ENCODE data around the gene KCNQ1. TPM values are rescaled to one million over a fixed set of nuclear protein-coding genes. Genes with fewer than 3 reads are reported as not detected.

The KCNQ1 gene
- total RNA-seq, 1 experiment from 2014 or later, result not detected

DNA sequence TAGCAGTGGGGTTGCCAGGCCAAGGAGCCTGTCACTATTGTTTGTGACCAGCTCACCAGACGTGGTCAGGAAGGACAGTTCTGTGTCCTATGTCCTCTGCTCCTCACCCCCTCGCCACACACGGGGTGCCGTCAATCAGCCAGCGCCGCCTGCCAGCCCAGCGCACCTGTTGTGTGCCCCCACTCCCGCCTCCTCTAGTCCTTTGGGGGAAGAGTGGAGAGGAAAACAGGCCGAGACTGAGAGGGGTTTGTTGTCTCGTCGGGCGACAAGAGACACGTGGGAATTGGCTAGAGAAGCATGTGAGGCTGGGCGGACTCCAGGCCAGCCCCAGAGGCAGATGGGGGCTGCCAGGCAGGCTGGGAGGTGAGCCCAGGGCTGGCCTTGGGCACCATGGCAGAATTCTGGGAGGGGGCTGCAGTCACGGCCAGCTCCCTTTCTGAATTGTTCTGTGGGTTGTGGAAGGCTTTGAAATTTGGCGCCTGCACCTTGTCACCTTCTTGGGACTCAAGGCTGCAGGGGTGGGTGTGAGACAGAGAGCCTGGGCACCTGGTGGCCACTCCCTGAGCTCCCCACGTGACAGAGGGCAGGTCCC, 258.1 kb downstream of the KCNQ1 start:
- DNase-seq (ENCODE audit: extremely low read depth, low read depth), result no peak

DNA sequence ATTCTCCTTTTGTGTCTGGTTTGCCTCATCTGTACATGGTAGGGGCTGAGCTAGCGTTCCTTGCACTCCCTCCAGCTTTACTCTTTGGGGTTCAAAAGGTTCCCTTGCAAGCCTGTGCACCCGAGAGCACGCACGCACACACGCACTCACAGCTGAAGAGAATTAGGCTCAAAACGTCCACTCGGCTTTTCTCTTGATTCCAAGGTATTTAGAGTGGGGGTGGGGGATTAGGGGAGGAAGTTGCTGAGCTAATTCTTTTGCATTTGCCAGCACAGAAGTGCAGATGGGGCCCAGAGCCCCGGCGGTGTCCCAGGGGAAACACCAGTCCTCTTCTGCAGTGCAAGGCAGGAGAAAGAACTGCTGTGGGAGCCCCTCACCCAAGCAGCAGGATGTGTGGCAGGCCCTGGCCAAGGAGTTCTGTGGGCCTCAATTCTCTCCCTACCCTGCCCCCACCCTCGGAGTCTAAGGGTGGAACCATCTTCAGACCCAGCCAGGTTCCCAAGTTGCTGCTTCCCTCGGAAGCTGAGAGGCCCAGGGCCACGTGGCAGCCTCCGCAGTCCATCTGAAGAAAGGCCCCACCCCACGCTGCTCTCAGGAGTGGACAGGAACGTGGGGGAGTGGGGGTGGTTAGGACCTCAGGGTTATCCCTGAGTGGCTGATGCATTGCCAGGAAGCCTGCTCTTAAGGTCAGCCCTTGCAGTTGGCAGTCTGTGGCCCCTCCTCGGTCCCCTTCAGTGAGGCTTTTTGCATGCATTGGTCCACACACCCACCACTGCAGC, 258.7 kb downstream of the KCNQ1 start:
- DNase-seq (ENCODE audit: extremely low read depth, low read depth), result no peak

DNA sequence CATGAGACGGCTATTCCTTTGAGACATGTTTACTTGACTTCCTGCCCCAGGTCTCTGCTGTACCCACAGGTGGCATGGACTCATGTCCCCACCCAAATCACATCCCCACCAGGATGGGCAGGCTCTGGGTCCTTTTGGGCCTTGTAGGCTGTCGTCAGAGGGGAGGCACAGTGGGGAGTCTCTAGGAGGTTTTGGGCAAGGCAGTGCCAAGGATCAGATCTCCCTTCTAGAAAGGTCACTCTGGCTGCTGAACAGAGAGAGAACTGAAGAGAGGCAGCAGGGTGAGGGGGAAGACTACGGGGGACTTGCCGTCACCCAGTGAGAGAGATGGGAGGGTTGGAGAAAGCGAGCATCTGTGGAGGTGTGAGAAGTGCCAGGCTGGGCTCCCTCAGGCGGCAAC, 259.5 kb downstream of the KCNQ1 start:
- no peak for DNase-seq (ENCODE audit: extremely low read depth, low read depth)

DNA sequence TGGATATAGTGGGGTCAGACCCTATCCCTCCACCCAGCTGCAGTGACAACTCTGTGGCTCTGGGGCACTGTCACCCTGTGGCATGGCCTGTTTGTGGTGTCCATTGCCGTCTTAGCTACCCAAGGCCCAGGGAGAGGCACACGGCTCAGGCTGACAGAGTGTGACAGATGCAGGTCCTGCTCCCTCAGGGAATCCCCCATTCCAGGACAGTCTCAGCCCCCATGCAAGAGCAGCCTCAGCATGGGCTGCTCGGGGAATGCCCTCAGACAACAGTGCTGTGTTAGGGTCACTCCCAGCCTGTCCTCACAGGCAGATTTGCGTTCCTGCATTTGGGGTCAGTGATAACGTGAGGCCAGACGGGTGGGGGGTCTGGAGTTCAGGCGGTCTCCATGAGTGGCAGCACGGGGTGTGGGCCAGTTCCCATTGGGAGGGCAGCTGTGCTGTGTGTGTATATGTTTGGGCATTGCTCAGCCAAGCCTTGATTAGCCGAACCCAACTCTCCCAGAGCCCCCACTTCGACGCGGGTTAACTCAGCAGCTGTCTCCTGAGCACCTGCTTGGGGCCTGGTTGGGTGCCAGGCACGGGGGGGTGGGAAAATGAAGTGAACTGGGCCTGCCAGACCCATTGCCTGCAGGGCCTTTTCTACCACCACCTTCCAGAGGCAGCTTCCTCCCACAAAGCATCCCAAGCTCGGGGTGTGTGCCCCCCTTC, 260.2 kb downstream of the KCNQ1 start:
- no peak for DNase-seq (ENCODE audit: extremely low read depth, low read depth)

DNA sequence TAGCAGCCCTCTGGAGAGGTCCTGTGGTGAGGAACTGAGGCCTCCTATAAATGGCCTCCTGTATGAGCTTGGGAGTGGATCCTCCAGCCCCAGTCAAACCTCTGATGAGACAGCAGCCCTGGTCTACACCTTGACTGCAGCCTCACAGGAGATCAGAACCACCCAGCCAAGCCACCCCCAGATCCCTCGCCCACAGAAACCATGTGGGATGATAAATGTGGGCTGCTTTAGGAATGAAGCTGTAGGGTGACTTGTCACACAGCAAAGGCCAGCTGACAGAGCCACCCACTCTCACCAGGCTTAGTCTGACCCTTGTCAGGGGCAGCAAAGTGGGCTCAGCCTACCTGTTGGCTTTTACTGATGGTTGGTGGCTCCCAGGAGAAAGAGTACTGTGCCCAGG, 261.5 kb downstream of the KCNQ1 start:
- DNase-seq (ENCODE audit: extremely low read depth, low read depth), result no peak

DNA sequence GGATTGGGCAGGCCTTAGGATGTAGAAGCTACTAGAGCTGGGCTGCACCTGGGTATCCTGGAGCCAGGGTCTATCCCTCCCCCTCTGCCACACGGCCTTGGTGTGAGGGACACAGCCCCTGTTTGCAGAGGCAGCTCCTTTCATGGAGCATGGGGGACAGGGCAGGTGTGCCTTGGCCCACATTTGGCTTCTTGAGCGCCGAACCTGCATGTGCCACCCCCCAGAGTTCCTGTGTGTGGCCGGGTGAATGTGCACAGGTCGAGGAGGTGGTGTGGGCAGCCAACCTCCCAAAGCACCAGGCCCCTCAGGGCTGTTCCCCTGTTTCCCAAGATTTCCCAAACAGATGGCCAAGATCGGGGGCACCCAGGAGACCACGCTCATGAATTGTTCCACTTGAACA, 262.9 kb downstream of the KCNQ1 start:
- DNase-seq (ENCODE audit: extremely low read depth, low read depth), result no peak

DNA sequence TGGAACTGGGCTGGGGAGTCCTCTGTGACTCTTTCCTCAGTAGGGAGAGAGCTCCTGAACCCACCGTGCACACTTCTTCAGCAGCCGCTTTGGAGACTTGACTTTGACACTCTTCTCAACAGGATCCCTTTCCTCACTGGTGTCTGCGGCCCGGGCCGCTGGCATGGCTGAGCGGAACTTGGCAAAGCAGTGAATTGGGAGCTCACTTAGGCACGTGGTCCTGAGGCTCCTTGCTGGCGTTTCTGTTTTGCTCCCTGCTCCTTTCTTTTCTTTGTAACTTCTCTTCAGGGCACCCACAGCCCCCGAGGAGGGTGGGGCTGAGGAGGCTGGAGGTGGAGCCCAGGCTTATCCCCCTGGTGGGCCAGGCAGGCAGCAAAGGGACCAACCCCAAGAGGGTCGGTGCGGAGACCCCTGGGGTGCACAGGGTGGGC, 263.4 kb downstream of the KCNQ1 start:
- DNase-seq (ENCODE audit: extremely low read depth, low read depth), result no peak

DNA sequence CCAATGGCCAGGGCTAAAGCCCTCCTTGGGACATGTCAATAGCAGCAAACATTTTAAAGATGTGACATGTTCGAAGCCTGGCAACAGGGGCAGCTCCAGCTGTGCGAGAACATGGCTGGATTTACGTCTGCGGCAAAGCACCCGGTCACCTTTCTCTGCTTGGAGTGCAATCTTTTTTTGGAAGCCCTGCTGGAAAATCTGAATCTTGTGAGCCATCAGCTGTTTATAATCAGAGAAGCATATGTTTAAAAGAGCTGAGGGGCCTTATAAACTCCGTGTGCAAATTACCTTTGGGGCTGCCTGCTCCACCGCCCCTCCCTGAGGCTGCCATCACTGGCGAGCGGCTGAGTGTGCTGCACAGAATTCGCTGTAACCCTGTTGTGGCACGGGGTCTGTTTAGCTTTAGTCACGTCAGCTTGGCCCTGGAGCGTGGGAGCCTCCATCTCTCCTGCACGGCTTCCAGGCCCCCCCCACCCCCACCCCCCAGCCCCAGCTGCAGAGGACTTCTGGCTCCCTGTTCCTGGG, 264.0 kb downstream of the KCNQ1 start:
- no peak for DNase-seq (ENCODE audit: extremely low read depth, low read depth)

DNA sequence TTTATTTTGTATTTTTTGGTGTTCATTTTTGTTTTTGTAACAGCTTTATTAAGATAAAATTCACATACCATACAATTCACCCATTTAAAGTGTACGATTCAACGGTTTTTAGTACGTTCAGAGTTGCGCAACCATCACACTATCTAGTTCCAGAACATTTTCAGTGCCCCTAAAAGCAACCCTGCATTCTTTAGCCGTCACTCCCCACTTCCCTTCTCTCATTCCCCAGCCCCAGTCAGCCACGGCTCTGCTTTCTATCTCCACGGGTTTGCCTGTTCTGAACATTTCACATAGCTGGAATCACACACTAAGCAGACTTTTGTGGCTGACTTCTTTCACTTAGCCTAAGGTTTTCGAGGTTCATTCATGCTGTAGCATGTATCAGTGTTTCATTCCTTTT, 264.6 kb downstream of the KCNQ1 start:
- no peak for DNase-seq (ENCODE audit: extremely low read depth, low read depth)

DNA sequence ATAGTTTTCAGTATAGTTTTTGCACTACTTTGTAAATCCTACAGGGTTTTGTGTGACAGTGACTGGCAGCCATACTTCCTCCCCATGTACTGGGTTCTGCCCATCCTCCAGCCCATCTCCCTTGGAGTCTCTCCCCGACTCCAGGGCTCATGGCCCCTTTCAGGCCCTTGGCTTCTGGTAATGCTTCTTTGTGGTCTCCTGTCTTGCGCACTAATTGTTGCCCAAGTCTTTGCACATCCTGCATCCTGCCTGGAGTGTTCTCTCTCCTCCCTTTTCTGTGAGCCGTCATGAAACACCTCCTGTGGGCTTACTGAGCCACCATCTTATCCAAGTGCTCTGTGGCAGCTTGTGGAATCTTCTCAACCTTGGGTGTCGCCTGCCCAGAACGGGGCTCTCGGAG, 266.4 kb downstream of the KCNQ1 start:
- DNase-seq (ENCODE audit: extremely low read depth, low read depth), result no peak

DNA sequence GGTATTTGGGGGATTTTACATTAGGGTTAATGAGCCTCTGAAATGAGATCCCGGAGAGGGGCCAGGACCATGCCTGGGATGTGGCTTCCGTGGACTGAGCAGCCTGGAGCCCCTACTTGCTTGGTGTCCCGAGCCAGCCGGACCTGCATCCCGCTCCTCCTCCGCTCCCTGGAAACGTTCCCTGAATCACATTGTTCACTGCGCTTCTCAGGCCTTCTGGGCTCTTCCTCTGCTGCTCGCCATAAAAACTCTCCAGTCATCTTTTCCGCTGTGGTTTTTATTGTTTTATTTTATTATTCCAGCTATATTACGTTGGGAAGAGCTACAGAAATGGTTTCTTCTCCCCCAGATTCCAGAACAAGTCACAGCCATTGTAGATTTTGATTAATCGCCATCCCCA, 268.3 kb downstream of the KCNQ1 start:
- DNase-seq (ENCODE audit: extremely low read depth, low read depth), result no peak

DNA sequence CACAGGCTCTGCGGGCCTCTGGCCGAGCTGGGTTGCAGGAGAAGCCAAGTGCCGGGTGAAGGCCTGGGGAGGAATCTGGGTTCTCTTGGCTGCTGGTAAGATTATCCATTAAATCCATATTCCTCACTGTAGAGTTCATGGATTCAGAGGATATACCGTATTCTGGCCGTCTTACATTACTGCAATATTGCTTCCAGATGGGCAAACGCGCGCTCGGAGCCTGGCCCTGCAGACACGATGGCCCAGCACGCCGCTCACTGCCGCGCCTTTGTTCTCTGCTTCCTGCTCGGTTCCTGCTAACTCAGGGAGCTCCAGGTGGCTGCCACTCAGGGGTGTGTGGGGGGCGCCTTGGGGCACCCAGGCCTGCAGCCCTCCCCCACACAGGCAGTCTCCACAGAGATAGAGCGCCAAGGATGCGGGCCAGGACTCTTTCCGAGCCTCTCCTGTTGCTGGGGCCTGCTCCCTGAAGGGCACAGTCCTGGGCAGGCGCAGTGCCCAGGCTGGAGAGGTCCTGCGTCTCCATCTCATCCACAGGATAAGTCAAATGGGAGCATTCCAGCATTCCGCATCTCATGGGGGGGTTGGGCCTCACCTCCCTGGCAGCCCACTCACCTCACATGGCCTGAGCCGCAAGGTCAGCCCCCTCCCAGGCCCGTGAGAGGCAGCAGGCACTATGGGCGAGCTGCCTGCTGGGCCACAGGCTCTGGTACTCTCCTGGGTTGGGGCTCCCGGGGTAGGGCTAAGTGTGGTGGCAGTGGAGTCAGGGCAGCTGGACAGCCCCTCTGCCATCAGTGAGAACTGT, 269.1 kb downstream of the KCNQ1 start:
- DNase-seq (ENCODE audit: extremely low read depth, low read depth), result no peak

DNA sequence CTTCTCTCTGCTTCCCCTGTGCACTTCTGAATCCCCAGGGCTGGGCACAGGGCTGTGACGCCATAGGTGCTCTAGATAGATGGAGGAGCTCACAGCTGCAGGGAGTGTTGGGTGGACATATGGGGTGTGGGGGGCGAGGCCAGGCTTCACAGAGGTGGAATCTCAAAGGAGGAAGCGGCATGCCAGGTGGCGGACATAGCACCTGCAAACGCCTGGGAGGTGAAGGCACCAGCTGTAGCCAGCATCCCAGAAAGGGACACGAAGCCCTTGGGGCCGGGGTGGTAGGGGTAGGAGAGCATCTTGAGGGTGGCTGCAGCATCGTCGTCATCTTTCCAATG, 269.6 kb downstream of the KCNQ1 start:
- DNase-seq (ENCODE audit: extremely low read depth, low read depth), result no peak

DNA sequence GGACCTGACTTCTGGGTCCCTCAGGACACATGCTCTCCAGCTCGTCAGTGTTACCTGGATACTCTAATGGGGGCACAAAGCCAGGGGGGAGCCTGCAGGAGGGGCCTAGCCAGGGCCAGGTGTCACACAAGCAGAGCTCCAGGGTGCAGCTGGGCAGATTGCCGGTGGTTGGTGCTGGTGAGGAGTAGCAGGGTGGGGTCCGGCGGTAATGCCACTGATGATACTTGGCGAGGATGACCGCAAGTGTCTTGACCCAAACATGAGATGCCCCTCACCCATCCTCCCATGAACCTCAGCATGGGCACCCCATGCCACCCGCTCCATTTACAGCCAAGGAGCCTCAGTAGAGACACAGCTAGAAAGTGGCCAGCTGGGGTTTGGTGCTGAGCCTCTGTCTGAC, 270.1 kb downstream of the KCNQ1 start:
- no peak for DNase-seq (ENCODE audit: extremely low read depth, low read depth)

DNA sequence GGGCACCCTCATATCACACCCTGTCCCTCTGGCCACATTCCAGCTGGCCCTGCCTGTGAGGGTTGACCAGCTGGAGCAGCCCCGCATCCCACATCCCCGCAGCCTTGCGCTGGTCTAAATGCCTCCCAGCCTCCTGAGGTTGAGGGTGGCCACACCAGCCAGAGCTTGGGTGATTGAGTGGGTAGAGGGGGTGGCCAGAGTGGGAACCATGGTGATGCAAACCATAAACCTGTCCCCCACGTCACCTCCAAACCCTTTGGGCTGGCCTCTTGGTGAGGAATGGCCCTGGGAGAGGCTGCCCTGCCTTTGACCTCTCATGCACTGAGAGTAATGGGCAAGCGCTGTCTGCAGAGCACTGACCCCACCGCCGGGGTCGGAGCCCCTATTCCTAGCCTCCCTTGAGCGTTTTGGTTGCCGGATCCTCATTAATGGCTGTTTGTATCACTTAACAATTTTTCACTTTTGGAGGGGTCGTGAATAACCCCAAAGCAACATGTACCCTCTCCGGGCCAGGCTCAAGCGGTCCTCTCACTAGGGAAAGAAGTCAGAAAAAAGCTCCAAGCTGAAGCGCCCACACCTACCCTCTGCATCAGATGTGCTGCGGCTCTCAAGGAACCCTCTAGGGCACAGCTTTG, 271.0 kb downstream of the KCNQ1 start:
- no peak for DNase-seq (ENCODE audit: extremely low read depth, low read depth)

DNA sequence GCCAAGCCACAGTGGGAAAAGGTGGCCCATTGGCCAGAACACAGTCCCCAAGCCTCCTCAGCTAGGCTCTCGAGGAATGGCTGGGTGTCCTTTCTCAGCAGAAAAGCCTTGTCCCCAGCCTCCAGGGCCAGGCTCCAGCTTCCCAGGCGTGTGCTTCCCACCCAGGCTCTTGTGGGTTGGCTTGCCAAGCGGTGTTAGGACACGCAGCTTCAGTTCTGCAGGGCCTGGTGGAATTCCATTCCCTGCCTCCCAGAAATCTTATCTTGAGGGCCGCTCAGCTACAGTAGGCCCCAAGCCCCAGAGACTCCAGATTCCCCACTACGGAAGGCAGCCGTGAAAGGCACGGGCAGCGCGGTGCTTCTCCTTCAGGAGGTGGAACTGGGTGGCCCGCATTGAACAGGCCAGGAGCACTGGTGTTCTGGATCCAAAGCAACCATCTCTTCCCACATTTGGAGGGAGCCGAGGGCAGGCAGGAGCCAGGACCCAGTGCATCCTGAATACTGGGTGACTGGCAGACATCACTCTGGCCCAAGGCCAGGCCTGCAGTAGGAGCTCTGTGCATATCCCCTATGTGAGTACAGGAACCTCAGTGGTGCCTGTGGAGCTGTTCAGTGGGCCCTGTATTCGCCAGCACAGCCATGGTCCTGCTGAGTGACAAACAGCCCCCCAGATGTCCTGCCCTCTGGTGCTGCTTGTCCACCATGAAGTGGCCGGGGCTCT, 271.7 kb downstream of the KCNQ1 start:
- DNase-seq (ENCODE audit: extremely low read depth, low read depth), result no peak

DNA sequence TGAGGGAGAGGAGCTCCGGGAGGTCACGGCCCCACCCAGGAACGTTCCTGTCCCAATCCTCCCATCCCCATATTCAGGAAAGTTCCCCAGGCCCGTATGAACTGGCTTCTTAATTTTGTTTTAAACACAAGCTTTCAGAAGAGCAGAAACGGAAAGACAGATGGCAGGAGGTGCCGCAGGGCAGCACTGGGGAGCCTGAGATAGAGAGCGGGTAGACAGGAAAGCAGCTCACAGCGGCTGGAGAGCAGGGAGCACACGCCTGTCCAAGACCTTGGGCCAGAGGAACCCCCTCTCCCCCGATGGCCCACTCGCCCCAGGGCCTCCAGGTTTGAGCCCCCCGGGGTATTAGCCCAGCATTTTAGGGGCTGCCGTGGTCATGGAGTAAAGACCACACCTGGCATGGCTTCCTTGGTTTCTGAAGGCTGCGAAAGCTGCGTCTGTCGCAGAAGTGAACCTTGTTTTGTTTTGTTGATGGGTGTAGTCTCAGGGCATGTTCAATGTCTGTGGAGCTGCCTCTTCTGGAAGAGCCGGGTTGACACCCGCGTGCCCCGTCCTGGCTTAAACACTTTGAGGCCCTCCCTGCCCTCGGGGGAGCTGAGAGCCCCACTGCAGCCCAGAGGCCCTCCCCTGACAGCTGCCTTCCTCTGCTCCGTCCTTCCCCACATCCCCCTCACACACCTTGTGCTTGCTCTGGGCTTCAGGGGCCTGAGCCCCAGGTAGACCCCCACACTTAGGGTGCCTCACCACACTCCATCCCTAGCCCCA, 272.9 kb downstream of the KCNQ1 start:
- DNase-seq (ENCODE audit: extremely low read depth, low read depth), result no peak

DNA sequence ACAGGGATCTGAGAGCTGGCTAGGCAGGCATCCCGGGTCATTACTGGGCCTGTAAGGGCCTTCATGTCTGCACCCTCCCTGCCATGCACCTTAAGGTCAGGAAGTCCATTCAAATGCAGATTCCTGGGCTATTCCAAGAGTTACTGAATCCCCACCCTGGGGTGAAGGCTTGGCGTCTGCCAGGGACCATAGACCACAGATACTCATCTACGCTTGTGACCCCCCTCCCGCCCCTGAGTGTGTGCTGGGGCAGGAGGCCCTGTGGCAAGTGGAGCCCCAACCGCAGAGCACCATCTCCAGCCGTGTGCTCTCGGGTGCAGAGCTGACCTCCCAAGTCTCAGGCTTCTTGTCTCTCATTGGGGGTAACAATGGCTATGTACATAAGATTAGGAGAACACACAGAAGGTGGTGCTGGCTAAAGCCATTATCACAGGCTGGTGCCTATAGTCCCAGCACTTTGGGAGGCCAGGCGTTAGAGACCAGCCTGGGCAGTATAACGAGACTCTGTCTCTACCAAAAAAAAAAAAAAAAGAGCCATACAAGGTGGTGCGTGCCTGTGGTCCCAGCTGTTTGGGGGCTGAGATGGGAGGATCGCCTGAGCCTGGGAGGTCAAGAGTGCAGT, 274.1 kb downstream of the KCNQ1 start:
- no peak for DNase-seq (ENCODE audit: extremely low read depth, low read depth)
